ENCODE results near the gene SIM1. TPM values are rescaled to one million over a fixed set of nuclear protein-coding genes. Genes with fewer than 3 reads are reported as not detected.

SIM1 gene
- total RNA-seq, 2 experiments from 2014 or later: not detected

- Mint-ChIP-seq H3K27me3 (ENCODE audit: low read depth) (peaks cover 19% of the 10 kb centered on the region), H3K4me3 (no peak overlapping the region), H3K36me3 (ENCODE audit: low read depth) (no peaks in the 10 kb centered on the region), H3K27ac (no peak overlapping the region), H3K4me1 (ENCODE audit: low read depth) (no peaks in the 10 kb centered on the region), H3K9me3 (no peaks in the 10 kb centered on the region)
- CTCF ChIA-PET: no interaction called here
- no peak for DNase-seq
- intact Hi-C loops (cut with micrococcal nuclease): no loop called here
These were observed 37.9 kb downstream of the SIM1 start for GRCh38 chr6:100426744-100427338.

GRCh38 chr6:100426241-100426640 is 38.5 kb downstream of the SIM1 start:
- Mint-ChIP-seq H3K27me3 (ENCODE audit: low read depth) (peaks cover 19% of the 10 kb centered on the region), H3K36me3 (ENCODE audit: low read depth) (no peaks in the 10 kb centered on the region), H3K4me3 (no peak overlapping the region), H3K4me1 (ENCODE audit: low read depth) (no peaks in the 10 kb centered on the region), H3K9me3 (no peaks in the 10 kb centered on the region), H3K27ac (no peak overlapping the region)
- intact Hi-C loops (cut with micrococcal nuclease): no loop called here
- no peak for DNase-seq
- CTCF ChIA-PET: no interaction called here

- no peaks in the 10 kb centered on the region for H3K36me3 Mint-ChIP-seq (ENCODE audit: low read depth)
These were observed 44.0 kb downstream of the SIM1 start for GRCh38 chr6:100420711-100421110.

GRCh38 chr6:100417036-100417435 is 47.7 kb downstream of the SIM1 start:
- no peak for DNase-seq
- H3K4me3 Mint-ChIP-seq: no peak overlapping the region
- H3K4me1 Mint-ChIP-seq (ENCODE audit: low read depth): no peaks in the 10 kb centered on the region
- H3K27me3 Mint-ChIP-seq (ENCODE audit: low read depth): peaks cover under 1% of the 10 kb centered on the region
- H3K9me3 Mint-ChIP-seq: no peaks in the 10 kb centered on the region
- no peak overlapping the region for H3K27ac Mint-ChIP-seq
- no peaks in the 10 kb centered on the region for H3K36me3 Mint-ChIP-seq (ENCODE audit: low read depth)
- CTCF ChIA-PET: no interaction called here
- intact Hi-C loops (cut with micrococcal nuclease): no loop called here

More at GRCh38 chr6:100420711-100421110, 44.0 kb downstream of the SIM1 start:
- Mint-ChIP-seq H3K27me3 (ENCODE audit: low read depth) (peaks cover 11% of the 10 kb centered on the region), H3K27ac (no peak overlapping the region), H3K4me1 (ENCODE audit: low read depth) (no peaks in the 10 kb centered on the region), H3K9me3 (no peaks in the 10 kb centered on the region), H3K4me3 (no peak overlapping the region)
- no peak for DNase-seq
- intact Hi-C loops (cut with micrococcal nuclease): no loop called here
- CTCF ChIA-PET: interaction anchor here (0.9 kb wide), 1 partner anchor 321 kb away, joined by 4 read pairs; no protein-coding TSS in a partner anchor

- Mint-ChIP-seq H3K36me3 (ENCODE audit: low read depth) (no peaks in the 10 kb centered on the region), H3K27me3 (ENCODE audit: low read depth) (peaks cover 6% of the 10 kb centered on the region), H3K4me1 (ENCODE audit: low read depth) (no peaks in the 10 kb centered on the region), H3K9me3 (no peaks in the 10 kb centered on the region), H3K4me3 (no peak overlapping the region), H3K27ac (no peak overlapping the region)
- CTCF ChIA-PET: no interaction called here
- DNase-seq: no peak
- intact Hi-C loops (cut with micrococcal nuclease): no loop called here
These were observed 49.0 kb downstream of the SIM1 start for GRCh38 chr6:100415768-100416167.

- Mint-ChIP-seq H3K27me3 (ENCODE audit: low read depth) (peaks cover 14% of the 10 kb centered on the region), H3K4me1 (ENCODE audit: low read depth) (no peaks in the 10 kb centered on the region), H3K27ac (no peak overlapping the region), H3K36me3 (ENCODE audit: low read depth) (no peaks in the 10 kb centered on the region), H3K9me3 (no peaks in the 10 kb centered on the region), H3K4me3 (no peak overlapping the region)
- DNase-seq: no peak
- intact Hi-C loops (cut with micrococcal nuclease): no loop called here
- CTCF ChIA-PET: no interaction called here
These were observed 51.8 kb downstream of the SIM1 start for GRCh38 chr6:100412872-100413271.

- CTCF ChIA-PET: interaction anchor here (1.2 kb wide), 1 partner anchor 75 kb away, joined by 5 read pairs; no protein-coding TSS in a partner anchor
- H3K36me3 Mint-ChIP-seq (ENCODE audit: low read depth): no peaks in the 10 kb centered on the region
- H3K4me3 Mint-ChIP-seq: no peak overlapping the region
These were observed 60.7 kb downstream of the SIM1 start for GRCh38 chr6:100404051-100404450.

GRCh38 chr6:100393493-100393892 is 71.2 kb downstream of the SIM1 start:
- H3K27ac Mint-ChIP-seq: no peak overlapping the region
- intact Hi-C loops (cut with micrococcal nuclease): no loop called here
- no peaks in the 10 kb centered on the region for H3K4me1 Mint-ChIP-seq (ENCODE audit: low read depth)
- CTCF ChIA-PET: no interaction called here
- no peak for DNase-seq
- no peaks in the 10 kb centered on the region for H3K36me3 Mint-ChIP-seq (ENCODE audit: low read depth)
- H3K27me3 Mint-ChIP-seq (ENCODE audit: low read depth): peaks cover 7% of the 10 kb centered on the region
- H3K9me3 Mint-ChIP-seq: no peaks in the 10 kb centered on the region
- H3K4me3 Mint-ChIP-seq: no peak overlapping the region

More at GRCh38 chr6:100404051-100404450, 60.7 kb downstream of the SIM1 start:
- intact Hi-C loops (cut with micrococcal nuclease): no loop called here
- peaks cover 8% of the 10 kb centered on the region for H3K27me3 Mint-ChIP-seq (ENCODE audit: low read depth)
- no peaks in the 10 kb centered on the region for H3K9me3 Mint-ChIP-seq
- no peak overlapping the region for H3K27ac Mint-ChIP-seq
- no peak for DNase-seq
- H3K4me1 Mint-ChIP-seq (ENCODE audit: low read depth): no peaks in the 10 kb centered on the region

- Mint-ChIP-seq H3K4me3 (no peak overlapping the region), H3K27me3 (ENCODE audit: low read depth) (peaks cover 7% of the 10 kb centered on the region), H3K9me3 (no peaks in the 10 kb centered on the region), H3K4me1 (ENCODE audit: low read depth) (no peaks in the 10 kb centered on the region), H3K27ac (no peak overlapping the region), H3K36me3 (ENCODE audit: low read depth) (no peaks in the 10 kb centered on the region)
- CTCF ChIA-PET: no interaction called here
- intact Hi-C loops (cut with micrococcal nuclease): no loop called here
- no peak for DNase-seq
These were observed 72.3 kb downstream of the SIM1 start for GRCh38 chr6:100392423-100392822.

- Mint-ChIP-seq H3K36me3 (ENCODE audit: low read depth) (no peaks in the 10 kb centered on the region), H3K27me3 (ENCODE audit: low read depth) (peaks cover 4% of the 10 kb centered on the region), H3K4me3 (no peak overlapping the region), H3K9me3 (no peaks in the 10 kb centered on the region), H3K27ac (no peak overlapping the region), H3K4me1 (ENCODE audit: low read depth) (no peaks in the 10 kb centered on the region)
- intact Hi-C loops (cut with micrococcal nuclease): no loop called here
- CTCF ChIA-PET: no interaction called here
- no peak for DNase-seq
These were observed 75.7 kb downstream of the SIM1 start for GRCh38 chr6:100388868-100389519.

GRCh38 chr6:100382767-100383195 is 81.9 kb downstream of the SIM1 start:
- H3K4me3 Mint-ChIP-seq: no peak overlapping the region
- no peak overlapping the region for H3K27ac Mint-ChIP-seq
- no peaks in the 10 kb centered on the region for H3K36me3 Mint-ChIP-seq (ENCODE audit: low read depth)
- CTCF ChIA-PET: no interaction called here
- H3K9me3 Mint-ChIP-seq: no peaks in the 10 kb centered on the region
- intact Hi-C loops (cut with micrococcal nuclease): no loop called here
- no peaks in the 10 kb centered on the region for H3K4me1 Mint-ChIP-seq (ENCODE audit: low read depth)
- H3K27me3 Mint-ChIP-seq (ENCODE audit: low read depth): peaks cover 2% of the 10 kb centered on the region
- DNase-seq: no peak

- intact Hi-C loops (cut with micrococcal nuclease): no loop called here
- Mint-ChIP-seq H3K36me3 (ENCODE audit: low read depth) (no peaks in the 10 kb centered on the region), H3K27me3 (ENCODE audit: low read depth) (peaks cover 5% of the 10 kb centered on the region), H3K4me3 (no peak overlapping the region), H3K9me3 (no peaks in the 10 kb centered on the region), H3K4me1 (ENCODE audit: low read depth) (no peaks in the 10 kb centered on the region), H3K27ac (no peak overlapping the region)
- DNase-seq: no peak
- CTCF ChIA-PET: no interaction called here
These were observed 82.7 kb downstream of the SIM1 start for GRCh38 chr6:100382031-100382430.

GRCh38 chr6:100381111-100381510 is 83.6 kb downstream of the SIM1 start:
- intact Hi-C loops (cut with micrococcal nuclease): no loop called here
- CTCF ChIA-PET: interaction anchor here (0.6 kb wide), 1 partner anchor 15 kb away, joined by 3 read pairs; no protein-coding TSS in a partner anchor
- H3K27me3 Mint-ChIP-seq (ENCODE audit: low read depth): peaks cover 5% of the 10 kb centered on the region
- no peaks in the 10 kb centered on the region for H3K4me1 Mint-ChIP-seq (ENCODE audit: low read depth)
- H3K4me3 Mint-ChIP-seq: no peak overlapping the region
- DNase-seq: no peak
- no peaks in the 10 kb centered on the region for H3K9me3 Mint-ChIP-seq
- H3K36me3 Mint-ChIP-seq (ENCODE audit: low read depth): no peaks in the 10 kb centered on the region
- no peak overlapping the region for H3K27ac Mint-ChIP-seq
